ENCODE results near the gene CARD14.
A peak's percentile ranks its signal among the peaks of the same experiment; 100 is the strongest.

Gene CARD14

GRCh38 chr17:80219763-80220053 is 49.9 kb downstream of the CARD14 start:
- no peak for TF ChIP-seq FOXP2 (optimal IDR thresholded peaks at IDR 0.05; ENCODE audit: borderline replicate concordance, extremely low read depth, extremely low read length, insufficient read depth)
- no peak for TF ChIP-seq POLR2AphosphoS5 (IDR thresholded peaks at IDR 0.05; ENCODE audit: low read depth, low read length)
- no peak for TF ChIP-seq REST (IDR thresholded peaks at IDR 0.05; ENCODE audit: insufficient read depth in 1 of 2, low read depth in 2 of 2, low read length in 2 of 2)
- TF ChIP-seq TAF1 (IDR thresholded peaks at IDR 0.05; ENCODE audit: borderline replicate concordance, insufficient read depth, low read length) = no peak
- TF ChIP-seq SIN3A (IDR thresholded peaks at IDR 0.05; ENCODE audit: borderline replicate concordance, insufficient read depth, low read length) = no peak

GRCh38 chr17:80220054-80220735 is 50.4 kb downstream of the CARD14 start, which contains the start of the genes SGSH and SLC26A11:
TSS of gene SGSH (minus strand) at chr17:80220333. CDS start at chr17:80220313, 20 bp downstream.
TSS of gene SLC26A11 (plus strand) at chr17:80220427. CDS start at chr17:80221561, 1,134 bp downstream.
- peak; percentile 44 for TF ChIP-seq FOXP2 (optimal IDR thresholded peaks at IDR 0.05; ENCODE audit: borderline replicate concordance, extremely low read depth, extremely low read length, insufficient read depth)
- TF ChIP-seq POLR2AphosphoS5 (IDR thresholded peaks at IDR 0.05; ENCODE audit: low read depth, low read length) = peak; percentile 67
- no peak for TF ChIP-seq TAF1 (IDR thresholded peaks at IDR 0.05; ENCODE audit: borderline replicate concordance, insufficient read depth, low read length)
- no peak for TF ChIP-seq REST (IDR thresholded peaks at IDR 0.05; ENCODE audit: insufficient read depth in 1 of 2, low read depth in 2 of 2, low read length in 2 of 2)

GRCh38 chr17:80220736-80221215 is 50.9 kb downstream of the CARD14 start:
- TF ChIP-seq POLR2AphosphoS5 (IDR thresholded peaks at IDR 0.05; ENCODE audit: low read depth, low read length) = no peak
- no peak for TF ChIP-seq FOXP2 (optimal IDR thresholded peaks at IDR 0.05; ENCODE audit: borderline replicate concordance, extremely low read depth, extremely low read length, insufficient read depth)
- no peak for TF ChIP-seq TAF1 (IDR thresholded peaks at IDR 0.05; ENCODE audit: borderline replicate concordance, insufficient read depth, low read length)
- no peak for TF ChIP-seq SIN3A (IDR thresholded peaks at IDR 0.05; ENCODE audit: borderline replicate concordance, insufficient read depth, low read length)
- no peak for TF ChIP-seq REST (IDR thresholded peaks at IDR 0.05; ENCODE audit: insufficient read depth in 1 of 2, low read depth in 2 of 2, low read length in 2 of 2)

- no peak for TF ChIP-seq REST (IDR thresholded peaks at IDR 0.05; ENCODE audit: insufficient read depth in 1 of 2, low read depth in 2 of 2, low read length in 2 of 2)
- no peak for TF ChIP-seq TAF1 (IDR thresholded peaks at IDR 0.05; ENCODE audit: borderline replicate concordance, insufficient read depth, low read length)
- TF ChIP-seq SIN3A (IDR thresholded peaks at IDR 0.05; ENCODE audit: borderline replicate concordance, insufficient read depth, low read length) = no peak
- TF ChIP-seq POLR2AphosphoS5 (IDR thresholded peaks at IDR 0.05; ENCODE audit: low read depth, low read length) = no peak
- TF ChIP-seq FOXP2 (optimal IDR thresholded peaks at IDR 0.05; ENCODE audit: borderline replicate concordance, extremely low read depth, extremely low read length, insufficient read depth) = no peak
Measured at GRCh38 chr17:80221351-80222105, 51.7 kb downstream of the CARD14 start.
